Measurements from ENCODE around the gene TLE6. TPM values are rescaled to one million over a fixed set of nuclear protein-coding genes. Genes with fewer than 3 reads are reported as not detected.

Gene TLE6
- total and polyA plus RNA-seq, 2 of the 13 experiments (the other 11 are each of a cell fraction or from before 2014, with no cell fraction given) = 0.24 to 5.5 TPM

DNA sequence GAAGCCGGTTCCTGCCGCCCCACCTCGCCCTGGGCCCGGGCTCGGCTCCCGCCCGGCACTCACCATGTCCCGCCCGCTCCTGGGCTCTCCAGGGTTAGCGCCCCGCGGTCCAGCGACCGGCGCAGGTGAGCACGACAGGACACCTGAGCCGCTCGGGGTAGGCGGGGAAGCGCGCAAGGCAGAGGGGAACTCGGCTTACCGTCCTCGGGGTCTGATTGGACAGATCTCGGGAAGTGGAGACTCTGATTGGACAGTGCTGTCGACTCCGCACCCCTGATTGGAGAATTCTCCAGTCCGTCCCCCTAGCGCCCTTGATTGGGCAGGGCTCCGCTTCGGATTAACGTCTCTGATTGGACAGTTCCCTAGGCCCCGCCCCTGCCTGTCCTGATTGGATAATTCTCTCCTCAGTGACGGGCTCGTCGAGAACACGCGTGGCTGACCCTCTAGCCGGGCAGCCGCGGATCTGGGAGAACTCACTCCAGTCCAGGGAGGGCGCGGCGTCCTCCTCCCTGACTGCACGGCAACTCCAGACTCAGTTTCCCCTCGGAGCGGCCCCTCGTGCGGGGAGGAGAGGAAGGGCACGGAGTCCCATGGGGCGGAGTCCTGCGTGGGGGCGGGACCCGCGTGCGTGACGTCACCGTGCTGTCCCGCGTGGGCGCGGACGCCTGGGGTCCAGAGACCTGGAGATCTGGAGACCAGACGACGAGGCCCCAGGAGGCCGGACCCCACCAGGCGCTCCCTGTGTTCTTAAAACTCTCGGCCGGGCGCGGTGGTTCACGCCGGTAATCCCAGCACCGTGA, 32.4 kb upstream of the TLE6 start, which contains the start of gene ZNF77 (continued):
- no peak for TF ChIP-seq HHEX (CRISPR knock-in tag; IDR thresholded peaks at IDR 0.05)
- TF ChIP-seq MYC (CRISPR knock-in tag; IDR thresholded peaks at IDR 0.05; ENCODE audit: borderline replicate concordance) = peak; percentile 61
- peak; percentile 85 for TF ChIP-seq REPIN1 (CRISPR knock-in tag; IDR thresholded peaks at IDR 0.05; ENCODE audit: borderline replicate concordance, low read depth)
- TF ChIP-seq TOPORS (CRISPR knock-in tag; IDR thresholded peaks at IDR 0.05) = peak; percentile 72
- TF ChIP-seq HDAC2 (CRISPR knock-in tag; IDR thresholded peaks at IDR 0.05) = peak; percentile 86
- peak; percentile 75; the same call in 1 of the 2 replicates for TF ChIP-seq ZNF543 (CRISPR knock-in tag; IDR thresholded peaks at IDR 0.05)
- no peak for TF ChIP-seq ZNF839 (CRISPR knock-in tag; IDR thresholded peaks at IDR 0.05; ENCODE audit: borderline replicate concordance)
- peak; percentile 84; the same call in 1 of the 2 replicates for TF ChIP-seq ZBTB8A (CRISPR knock-in tag; IDR thresholded peaks at IDR 0.05; ENCODE audit: borderline replicate concordance, low read depth)
- TF ChIP-seq, protein P1, sequence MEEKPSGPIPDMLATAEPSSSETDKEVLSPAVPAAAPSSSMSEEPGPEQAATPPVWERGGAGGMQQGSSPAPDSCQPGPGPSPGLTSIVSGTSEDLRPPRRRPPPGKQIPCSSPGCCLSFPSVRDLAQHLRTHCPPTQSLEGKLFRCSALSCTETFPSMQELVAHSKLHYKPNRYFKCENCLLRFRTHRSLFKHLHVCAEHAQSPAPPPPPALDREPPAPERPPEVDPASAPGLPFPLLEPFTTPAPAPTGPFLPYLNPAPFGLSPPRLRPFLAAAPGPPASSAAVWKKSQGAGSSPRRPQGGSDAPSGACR (CRISPR knock-in tag; IDR thresholded peaks at IDR 0.05) = no peak
- TF ChIP-seq, protein P2, sequence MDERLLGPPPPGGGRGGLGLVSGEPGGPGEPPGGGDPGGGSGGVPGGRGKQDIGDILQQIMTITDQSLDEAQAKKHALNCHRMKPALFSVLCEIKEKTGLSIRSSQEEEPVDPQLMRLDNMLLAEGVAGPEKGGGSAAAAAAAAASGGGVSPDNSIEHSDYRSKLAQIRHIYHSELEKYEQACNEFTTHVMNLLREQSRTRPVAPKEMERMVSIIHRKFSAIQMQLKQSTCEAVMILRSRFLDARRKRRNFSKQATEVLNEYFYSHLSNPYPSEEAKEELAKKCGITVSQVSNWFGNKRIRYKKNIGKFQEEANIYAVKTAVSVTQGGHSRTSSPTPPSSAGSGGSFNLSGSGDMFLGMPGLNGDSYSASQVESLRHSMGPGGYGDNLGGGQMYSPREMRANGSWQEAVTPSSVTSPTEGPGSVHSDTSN (CRISPR knock-in tag; IDR thresholded peaks at IDR 0.05) = peak; percentile 87
- TF ChIP-seq SIN3A (IDR thresholded peaks at IDR 0.05; ENCODE audit: borderline replicate concordance, low read depth, low read length) = peak; percentile 87; the same call in 1 of the 2 replicates
- no peak for TF ChIP-seq ZMYM4 (CRISPR knock-in tag; IDR thresholded peaks at IDR 0.05)
- TF ChIP-seq TMF1 (CRISPR knock-in tag; IDR thresholded peaks at IDR 0.05; ENCODE audit: low read depth) = peak; percentile 80; the same call in 1 of the 2 replicates
- no peak for TF ChIP-seq HCFC1 (IDR thresholded peaks at IDR 0.05; ENCODE audit: low read depth, low read length)
- TF ChIP-seq, protein P3, sequence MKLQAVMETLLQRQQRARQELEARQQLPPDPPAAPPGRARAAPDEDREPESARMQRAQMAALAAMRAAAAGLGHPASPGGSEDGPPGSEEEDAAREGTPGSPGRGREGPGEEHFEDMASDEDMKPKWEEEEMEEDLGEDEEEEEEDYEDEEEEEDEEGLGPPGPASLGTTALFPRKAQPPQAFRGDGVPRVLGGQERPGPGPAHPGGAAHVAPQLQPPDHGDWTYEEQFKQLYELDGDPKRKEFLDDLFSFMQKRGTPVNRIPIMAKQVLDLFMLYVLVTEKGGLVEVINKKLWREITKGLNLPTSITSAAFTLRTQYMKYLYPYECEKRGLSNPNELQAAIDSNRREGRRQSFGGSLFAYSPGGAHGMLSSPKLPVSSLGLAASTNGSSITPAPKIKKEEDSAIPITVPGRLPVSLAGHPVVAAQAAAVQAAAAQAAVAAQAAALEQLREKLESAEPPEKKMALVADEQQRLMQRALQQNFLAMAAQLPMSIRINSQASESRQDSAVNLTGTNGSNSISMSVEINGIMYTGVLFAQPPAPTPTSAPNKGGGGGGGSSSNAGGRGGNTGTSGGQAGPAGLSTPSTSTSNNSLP (IDR thresholded peaks at IDR 0.05; ENCODE audit: low read depth, low read length) = peak; percentile 26; the same call in 1 of the 2 replicates
- TF ChIP-seq, protein P4, sequence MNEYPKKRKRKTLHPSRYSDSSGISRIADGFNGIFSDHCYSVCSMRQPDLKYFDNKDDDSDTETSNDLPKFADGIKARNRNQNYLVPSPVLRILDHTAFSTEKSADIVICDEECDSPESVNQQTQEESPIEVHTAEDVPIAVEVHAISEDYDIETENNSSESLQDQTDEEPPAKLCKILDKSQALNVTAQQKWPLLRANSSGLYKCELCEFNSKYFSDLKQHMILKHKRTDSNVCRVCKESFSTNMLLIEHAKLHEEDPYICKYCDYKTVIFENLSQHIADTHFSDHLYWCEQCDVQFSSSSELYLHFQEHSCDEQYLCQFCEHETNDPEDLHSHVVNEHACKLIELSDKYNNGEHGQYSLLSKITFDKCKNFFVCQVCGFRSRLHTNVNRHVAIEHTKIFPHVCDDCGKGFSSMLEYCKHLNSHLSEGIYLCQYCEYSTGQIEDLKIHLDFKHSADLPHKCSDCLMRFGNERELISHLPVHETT (CRISPR knock-in tag; conservative IDR thresholded peaks at IDR 0.05) = 0 out of 2 replicates have a peak, but pooled peaks have one; percentile 53
- TF ChIP-seq GATAD2A (CRISPR knock-in tag; IDR thresholded peaks at IDR 0.05) = peak; percentile 93
- TF ChIP-seq, protein P5, sequence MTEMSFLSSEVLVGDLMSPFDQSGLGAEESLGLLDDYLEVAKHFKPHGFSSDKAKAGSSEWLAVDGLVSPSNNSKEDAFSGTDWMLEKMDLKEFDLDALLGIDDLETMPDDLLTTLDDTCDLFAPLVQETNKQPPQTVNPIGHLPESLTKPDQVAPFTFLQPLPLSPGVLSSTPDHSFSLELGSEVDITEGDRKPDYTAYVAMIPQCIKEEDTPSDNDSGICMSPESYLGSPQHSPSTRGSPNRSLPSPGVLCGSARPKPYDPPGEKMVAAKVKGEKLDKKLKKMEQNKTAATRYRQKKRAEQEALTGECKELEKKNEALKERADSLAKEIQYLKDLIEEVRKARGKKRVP (CRISPR knock-in tag; IDR thresholded peaks at IDR 0.05) = peak in 1 of 2 experiments; percentile 34; a peak in 1 of 4 replicates
- 0 out of 2 replicates have a peak, but pooled peaks have one; percentile 50 for TF ChIP-seq ZNF17 (CRISPR knock-in tag; IDR thresholded peaks at IDR 0.05)
- TF ChIP-seq ZNF772 (CRISPR knock-in tag; IDR thresholded peaks at IDR 0.05) = 0 out of 2 replicates have a peak, but pooled peaks have one; percentile 67

Measured in HepG2 (cell line).